EL (cell line): ENCODE measurements around the gene PTPRN2.
"Not testable (repeated sequence)": the region's sequence is repeated elsewhere in the genome, so short reads cannot be mapped to it uniquely, and the experiment has no call there.

Experiments
- DNase-seq: peaks from one replicate; pipeline ENCODE4 v3.0.0-alpha.2; 2016

The PTPRN2 gene

DNA sequence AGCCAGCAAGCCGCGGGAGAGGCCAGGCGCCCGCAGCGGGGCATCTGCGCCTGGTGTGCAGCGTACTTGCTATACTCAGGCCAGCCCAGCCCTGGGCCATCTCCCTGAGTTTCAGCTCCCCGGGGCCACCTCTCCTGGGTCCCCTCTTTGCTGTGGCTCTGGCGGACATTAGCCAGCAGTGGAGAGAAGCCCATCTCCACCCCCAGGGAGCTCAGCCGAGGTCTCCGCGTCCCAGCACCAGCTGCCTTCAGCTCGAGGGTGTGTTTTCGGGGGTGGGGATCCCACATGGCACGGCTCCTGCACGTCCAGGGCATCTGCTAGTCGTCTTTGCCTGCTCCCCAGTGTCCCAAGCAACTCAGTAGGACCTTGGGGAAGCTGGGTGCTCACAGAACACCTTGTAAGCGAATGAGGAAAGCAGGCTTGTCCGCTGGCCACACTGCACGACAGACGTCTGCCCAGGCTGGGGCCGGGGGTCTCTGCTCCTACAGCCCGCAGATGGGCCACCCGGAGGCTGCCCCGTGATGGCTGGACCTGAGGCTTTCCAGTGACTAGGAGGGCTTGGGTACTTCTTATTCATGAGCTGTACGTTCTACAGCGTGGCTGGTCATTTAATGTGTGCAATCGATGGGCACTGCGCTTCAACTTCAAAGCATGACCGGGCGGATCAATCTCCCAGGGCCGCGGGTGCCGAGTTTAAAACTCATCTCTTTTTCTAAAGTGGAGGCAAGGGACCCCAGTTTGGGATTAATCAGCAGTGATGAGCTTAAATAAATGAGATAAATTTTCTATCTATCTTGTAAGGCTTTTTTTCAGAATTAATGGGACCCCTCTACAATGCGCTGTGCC, 795.2 kb downstream of the PTPRN2 start:
- DNase-seq = no peak

DNA sequence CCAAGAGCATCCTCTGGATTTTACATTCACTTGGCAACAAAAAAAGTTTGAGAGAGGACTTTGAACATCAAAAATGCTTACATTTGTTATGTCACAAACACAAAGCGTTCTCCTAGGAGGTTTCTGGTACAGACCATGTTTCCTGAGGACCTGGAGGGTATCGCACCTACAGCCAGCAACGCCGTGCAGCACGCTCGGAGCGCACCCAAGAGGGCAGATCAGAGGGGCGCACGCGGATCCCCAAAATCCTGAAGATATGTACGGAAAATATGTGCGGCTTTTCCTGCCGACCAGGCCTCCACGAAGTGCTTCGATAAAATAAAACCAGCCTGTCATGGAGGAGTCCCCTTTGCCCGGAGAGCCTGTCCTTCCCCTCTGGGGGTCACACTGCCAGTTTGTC, 796.0 kb downstream of the PTPRN2 start:
- no peak for DNase-seq

DNA sequence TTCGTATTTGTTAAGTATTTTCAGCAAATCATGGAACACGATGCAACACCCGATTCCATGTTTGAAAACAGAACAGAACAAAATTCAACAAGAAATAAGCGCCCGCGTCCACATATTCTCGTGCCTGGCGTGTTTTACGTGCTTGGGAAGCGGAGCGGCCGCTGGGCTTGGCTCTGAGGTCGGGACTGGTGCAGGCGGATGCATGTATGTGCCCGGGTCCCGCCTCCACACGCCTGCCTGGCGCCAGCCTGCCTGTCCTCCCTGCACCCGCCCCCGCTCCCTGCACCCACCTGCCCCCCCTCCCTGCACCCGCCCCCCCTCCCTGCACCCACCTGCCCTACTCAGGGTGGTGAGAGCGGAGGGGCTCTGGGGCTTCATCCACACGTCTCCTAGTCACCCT, 796.4 kb downstream of the PTPRN2 start:
- DNase-seq = no peak

DNA sequence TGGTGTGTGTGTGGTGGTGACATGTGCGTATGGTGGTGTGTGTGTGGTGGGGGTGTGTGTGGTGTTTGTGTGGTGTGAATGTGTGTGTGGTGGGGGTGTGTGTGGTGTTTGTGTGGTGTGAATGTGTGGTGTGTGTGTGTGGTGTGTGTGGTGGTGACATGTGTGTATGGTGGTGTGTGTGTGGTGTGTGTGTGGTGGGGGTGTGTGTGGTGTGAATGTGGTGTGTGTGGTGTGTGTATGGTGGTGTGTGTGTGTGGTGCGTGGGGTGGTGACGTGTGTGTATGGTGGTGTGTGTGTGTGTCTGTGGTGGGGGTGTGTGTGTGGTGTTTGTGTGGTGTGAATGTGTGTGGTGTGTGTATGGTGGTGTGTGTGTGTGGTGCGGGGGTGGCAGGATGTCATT, 797.7 kb downstream of the PTPRN2 start:
- DNase-seq = no peak

DNA sequence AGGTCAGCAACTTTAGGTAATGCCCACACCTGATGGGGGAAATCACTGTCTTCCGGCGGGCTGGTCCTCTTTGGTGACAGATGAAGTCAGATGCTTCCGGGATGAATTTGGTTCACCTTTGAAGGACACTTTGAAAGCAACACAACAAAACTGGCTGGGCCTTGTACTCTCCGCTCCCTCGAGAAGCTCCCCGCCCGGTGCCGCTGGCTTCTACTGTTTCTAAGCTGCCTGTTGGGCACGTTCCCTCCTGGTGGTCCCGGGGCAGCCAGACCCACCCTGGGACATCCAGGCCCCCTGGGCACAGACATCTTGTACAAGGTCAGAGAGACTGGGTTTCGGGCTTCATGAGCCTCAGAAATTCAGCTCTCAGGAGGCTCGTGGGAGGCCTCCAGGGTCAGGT, 798.5 kb downstream of the PTPRN2 start:
- DNase-seq = no peak

DNA sequence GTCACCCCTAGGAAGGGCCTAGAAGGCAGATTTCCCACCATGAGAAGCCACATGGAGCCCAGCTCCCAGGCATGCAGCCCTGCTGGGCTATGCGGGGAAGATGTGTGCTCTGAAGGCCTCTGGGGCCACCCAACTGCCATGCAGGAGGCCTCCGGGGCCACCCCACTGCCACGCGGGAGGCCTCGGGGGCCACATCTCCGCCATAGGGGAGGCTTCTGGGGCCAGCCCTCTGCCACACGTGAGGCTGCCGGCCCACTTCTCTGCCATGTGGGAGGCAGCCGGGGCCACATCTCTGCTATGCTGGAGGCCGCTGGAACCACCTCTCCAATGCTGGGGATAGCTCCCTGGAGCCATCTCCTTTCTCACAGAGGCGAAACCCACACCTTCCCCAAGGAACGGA, 799.0 kb downstream of the PTPRN2 start:
- DNase-seq = no peak

DNA sequence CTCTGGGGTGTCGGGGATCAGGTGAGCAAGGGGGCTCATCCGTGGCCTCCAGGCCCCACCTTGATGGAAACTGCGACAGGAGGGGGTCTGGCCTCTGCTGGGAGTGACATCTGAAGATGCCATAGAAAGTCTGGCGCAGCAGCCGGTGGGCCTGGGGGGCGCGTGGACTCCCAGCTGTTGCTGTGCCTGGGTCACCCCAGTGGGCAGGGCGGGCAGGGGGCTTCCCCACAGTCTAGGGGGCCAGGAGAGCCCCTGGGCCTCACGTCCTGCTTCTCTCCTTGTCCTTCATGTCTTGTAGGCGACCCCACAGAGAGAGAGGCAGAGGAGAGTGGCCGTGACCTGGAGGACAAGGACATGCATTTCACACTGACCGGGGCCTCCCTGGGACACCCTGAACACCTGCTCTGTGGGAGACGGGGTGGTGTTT, 800.3 kb downstream of the PTPRN2 start:
- no peak for DNase-seq

DNA sequence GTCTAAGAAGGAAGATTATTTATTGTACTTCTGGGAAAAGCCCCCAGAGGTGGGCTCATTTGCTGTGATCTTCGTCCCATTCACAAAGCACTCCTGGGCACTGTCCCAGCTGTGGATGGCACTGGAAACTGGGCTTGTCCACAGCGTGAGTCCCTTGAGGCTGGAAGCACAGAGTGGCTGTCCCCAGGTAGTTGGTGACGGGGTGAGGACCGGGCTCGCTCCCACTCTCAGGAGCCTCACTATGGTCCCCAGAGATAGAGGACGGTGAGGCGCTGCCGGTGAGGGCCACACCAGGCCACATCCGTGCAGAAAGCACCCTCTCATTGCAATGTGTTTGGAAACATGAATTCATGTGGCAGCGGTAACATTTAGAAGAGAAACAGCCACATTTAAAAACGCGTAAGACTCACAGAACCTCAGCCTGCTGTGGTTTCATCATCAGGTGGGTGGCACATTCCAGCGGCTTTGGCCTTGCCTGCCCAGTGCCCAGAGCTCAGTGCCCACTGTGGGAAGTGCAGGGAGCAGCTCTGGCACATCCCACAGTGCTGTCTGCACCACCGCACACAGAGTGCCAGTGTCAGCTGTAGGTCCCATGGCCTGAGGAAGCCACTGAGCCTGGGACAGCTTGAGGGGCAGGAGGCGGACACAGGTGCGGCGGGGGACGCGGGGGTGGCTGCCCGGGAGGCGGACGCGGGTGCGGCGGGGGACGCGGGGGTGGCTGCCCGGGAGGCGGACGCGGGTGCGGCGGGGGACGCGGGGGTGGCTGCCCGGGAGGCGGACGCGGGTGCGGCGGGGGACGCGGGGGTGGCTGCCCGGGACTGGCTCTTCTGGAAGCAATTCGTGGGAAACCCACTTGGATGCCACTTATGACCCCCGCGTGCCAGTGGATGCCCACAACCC, 801.0 kb downstream of the PTPRN2 start:
- no peak for DNase-seq

DNA sequence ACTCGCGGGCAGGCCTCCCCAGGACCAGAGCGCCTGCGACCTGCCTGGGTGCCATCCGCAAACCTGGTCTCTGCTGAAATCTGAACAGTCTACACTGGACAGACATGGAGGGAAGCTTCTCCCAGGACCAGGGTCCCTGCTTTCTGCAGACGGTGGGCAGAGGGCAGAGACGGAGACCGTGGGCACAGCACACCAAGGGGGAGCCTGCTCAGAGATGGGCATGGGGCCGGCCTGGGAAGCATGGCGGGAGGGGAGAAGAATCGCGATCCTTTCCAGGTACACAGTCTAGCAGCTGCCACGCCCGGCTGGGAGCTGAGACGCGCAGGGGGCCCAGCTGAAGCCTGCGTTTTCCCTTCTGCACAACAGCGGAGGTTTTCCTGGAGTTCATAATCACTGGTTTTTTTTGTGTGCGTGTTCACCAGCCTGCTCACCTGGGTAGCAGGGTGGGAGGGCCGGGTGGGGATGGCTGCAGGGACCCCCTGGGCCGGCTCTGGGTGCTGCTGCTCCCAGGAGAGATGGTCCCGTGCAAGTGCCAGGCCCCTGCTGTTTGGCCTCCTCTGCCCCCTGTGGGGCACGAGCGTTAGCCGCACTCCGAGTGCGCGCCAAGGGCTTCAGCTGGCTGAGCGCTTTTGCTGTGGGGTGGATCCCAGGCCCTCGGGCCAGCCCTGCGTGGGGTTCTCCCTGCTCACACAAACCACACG, 802.0 kb downstream of the PTPRN2 start:
- DNase-seq = no peak

DNA sequence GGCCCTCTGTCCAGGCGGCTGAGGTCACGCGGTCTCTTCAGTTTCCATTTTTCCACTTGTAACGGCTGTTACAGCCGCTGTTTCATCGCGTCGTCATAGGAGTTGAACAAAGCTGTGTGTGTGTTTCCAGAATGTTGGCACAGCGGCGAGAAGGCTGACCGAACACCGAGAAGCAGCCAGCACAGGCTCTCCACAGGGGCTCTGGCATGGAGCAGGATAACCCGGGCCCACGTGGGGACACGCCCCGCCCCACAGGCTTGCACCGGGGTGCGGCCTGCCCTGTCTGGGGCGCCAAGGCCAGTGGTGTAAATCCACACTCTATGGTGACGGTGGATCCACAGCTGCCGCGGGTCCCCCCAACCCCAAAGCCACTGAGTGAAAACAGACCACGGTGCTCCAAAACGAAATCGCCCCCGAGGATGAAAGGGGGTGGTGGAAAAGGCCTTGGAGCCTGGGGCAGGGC, 802.6 kb downstream of the PTPRN2 start:
- DNase-seq = no peak

DNA sequence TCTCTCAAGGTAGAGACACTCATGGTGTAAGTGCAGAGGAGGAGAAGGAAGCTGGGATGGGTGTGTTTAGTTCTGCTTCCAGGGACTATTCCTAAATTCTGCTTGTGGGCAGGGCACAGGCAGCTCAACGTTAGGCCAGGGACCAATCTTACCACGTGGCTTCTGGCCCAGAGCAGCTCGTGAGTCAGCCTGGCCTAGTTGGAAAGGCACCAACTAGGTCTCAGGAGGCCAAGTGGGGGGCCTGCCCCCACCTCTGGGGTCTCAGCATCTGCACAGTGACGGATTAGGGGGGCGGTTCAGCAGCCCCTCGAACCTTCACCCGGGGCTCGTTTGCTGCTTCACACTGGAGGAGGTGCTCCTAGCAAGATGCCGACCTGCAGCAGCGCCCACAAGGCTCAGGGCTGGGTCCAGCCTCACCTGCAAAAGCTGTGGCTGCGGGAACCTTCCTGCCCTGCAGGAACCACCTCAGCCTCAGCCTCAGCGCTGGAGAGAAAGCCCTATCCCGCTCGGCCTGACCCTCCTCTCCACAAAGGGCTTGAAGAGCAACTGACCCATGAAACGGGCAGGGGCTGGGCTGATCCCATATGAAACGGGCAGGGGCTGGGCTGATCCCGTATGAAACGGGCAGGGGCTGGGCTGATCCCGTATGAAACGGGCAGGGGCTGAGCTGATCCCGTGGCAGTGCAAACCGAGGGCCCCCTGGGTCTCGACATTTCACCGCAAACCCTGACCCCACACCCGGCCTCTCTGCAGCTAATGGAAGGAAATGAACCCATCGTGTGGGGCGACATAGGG, 803.4 kb downstream of the PTPRN2 start:
- no peak for DNase-seq

DNA sequence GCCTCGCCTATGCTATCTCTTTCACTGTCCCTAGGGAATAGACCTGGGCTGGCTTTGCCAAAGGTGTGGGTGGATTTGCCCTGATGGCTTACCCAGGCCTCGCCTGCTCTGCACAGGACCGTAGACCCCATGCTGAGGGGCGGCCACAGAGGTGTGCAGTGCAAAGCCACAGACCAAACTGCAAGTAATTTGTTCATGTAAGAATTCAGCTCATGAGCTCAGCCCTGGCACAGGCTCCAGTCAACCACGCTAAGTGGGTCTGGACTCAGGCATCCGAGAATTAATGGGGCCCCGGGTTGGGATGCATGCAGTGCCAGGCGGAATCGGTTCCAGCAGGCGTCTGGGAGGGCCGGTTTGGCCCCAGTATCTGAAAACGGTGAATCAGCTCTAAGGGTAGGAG, 805.6 kb downstream of the PTPRN2 start:
- DNase-seq = no peak

DNA sequence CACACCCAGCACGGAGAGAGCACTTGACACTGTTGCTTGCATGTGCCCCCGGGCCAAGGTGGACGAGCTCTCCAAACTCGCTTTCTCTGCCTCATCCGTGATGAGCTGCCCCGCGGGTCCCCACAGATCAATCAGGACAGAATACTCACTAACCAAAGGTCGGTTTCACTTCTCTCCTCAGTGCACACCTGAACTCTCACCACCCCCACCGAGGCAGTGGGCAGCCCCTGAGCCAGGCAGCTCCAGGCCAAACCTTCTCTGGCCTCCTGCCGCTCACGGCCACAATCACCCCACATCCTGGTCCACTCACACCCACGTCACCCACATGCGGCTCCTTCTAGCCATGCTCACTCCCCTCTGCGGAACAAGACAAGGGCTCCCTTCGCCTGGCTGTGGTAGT, 806.9 kb downstream of the PTPRN2 start:
- DNase-seq = no peak

DNA sequence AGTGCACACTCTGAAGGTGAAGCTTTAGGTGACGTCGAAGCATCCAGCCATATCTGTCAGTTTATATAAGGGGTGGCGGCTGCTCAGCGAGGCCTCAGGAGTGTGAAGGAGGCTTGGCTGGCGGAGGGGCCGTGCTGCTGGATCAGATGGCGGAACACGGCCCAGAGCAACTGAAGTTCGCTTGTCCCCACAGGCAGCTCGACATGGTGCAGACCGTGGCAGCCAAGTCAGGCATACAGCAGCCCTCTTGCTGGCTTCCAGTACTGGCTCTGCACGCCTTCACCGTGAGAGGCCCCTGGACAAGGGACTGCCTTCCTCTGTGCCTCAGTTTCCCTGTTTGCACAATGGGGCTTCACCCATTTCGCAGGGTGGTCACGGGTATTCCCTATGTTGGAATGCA, 807.3 kb downstream of the PTPRN2 start:
- DNase-seq = no peak

DNA sequence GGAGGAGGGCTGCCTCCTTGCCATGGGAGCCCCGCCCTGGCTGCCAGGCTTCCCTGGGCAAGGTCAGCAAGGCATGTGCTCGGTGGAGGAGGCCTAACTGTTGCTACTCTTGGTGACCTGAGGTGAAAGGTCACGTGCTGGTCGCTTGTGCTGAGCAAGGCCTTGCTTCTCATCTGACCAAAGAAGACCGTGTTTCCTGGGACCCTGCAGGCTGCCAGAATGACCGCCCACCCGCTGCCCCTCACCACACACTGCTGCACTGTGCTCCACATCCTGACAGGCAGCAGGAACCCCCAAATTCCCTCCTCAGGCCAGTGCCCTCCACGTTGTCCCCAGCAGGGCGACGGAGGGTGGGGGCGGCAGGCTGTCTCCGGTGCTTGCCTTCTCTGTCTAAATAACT, 808.4 kb downstream of the PTPRN2 start:
- DNase-seq = no peak

DNA sequence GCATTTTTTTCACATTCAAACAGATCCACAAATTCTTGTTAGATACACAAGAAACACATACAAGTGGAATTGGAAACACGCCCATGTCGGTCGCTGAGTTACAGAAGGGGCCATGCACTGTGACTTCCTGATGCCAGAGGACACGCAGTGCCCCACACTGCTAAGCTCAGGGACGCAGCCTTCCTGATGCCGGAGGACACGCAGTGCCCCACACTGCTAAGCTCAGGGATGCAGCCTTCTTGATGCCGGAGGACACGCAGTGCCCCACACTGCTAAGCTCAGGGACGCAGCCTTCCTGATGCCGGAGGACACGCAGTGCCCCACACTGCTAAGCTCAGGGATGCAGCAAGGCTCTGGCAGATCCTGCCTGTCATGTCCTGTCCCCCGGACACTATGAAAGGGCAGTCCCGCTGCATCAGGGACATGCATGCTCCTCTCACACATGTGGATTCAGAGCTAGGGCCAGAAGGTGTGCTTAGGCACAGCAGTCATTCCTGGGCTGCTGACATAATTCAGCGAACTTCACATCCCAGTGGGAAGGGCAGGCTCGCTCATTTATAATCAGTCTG, 810.3 kb downstream of the PTPRN2 start:
- DNase-seq = not testable (repeated sequence)

DNA sequence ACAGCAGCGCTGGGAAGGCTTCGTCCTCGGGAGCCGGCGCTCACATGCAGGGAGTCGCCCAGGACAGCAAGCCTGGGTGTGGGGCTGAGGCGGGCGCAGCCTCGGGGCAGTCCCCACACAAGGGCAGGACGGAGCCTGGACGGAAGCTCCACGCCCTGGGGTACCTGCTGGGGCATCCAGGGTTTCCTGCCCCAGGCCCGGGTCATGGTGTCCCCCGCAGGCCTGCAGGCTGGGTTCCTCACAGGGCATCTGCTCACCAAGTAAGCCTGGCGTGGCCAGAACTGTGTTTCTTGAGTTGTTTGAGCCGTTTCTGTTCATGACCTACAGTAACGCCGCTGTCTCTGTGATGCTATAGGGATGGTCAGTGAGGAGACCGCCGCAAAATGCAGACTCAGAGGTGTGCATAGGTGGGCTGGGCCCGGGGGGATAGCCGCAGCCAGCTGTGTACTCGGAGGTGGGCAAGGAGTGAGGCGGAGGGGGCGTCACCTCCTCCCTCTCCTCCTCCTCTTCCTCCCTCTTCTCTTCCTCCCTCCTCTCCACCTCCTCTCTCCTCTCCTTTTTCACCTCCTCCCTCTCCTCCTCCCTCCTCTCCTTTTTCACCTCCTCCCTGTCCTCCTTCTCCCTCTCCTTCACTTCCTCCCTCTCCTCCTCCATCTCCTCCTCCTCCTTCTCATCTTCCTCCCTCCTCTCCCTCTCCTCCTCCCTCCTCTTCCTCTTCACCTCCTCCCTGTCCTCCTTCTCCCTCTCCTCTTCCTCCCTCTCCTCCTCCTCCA, 811.9 kb downstream of the PTPRN2 start:
- DNase-seq = no peak

DNA sequence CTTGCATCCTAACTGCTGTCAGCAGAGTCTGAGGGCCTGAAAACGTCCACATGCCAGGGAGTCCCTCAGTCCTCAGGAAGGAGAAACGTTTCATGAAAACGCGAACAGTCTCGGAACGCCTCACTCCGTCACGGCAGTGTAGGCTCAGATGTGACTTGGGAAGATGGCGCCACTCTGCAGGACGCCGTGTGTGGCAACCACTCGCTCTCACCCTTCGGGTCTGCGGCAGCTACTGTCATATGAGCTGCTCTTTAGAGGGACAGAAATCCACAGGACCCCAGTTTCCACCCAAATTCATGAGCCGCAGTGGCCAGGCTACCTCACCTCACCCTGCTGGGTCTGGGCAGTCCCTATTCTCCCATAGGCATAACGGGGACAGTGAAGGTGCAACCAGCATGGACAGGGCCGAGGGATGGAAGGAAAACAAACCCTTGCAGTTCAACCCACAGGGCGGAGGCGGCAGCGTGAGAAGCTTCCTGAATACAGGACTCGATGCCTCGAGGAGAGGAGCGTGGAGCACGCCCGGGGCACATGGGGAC, 812.5 kb downstream of the PTPRN2 start:
- DNase-seq = no peak

DNA sequence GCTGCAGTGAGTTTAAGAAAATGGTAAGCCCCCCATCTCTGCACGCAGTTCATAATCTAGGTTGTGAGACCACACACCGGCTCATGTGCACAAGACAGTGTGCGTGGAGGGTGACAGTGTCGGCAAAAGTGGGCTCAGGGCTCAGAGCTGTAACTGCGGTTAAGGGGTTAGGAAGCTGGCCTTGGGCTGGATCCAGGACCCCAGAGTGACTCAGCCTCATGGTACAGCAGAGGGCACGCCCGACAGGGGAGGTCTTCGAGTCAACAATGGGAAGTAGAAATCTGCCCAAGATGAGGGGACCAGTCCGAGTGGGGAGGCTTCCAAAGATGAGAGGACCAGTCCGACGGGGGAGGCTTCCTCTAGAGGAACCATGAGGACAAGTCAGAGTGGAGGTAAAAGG, 813.1 kb downstream of the PTPRN2 start:
- no peak for DNase-seq

DNA sequence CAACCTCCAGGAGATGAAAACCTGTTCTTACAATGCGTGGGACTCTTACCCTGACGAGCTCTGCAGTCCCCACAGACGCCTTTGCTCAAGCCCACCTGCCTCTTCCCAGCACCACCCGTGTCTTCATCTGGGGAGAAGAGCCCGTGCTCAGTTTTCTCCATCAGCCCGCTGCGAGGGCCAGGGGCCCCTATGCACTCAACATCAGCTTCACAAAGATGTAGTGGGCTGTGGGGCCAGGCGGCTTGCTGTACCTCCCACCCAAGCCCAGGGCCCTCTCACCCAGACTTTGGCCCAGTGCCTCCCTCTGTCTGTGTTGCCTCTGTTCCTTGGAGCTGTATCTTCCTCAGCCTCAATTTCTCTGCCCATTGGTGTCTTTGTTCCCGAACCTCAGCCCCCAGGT, 814.3 kb downstream of the PTPRN2 start:
- DNase-seq = no peak
